ENCODE data around the gene TTC12.

DNA sequence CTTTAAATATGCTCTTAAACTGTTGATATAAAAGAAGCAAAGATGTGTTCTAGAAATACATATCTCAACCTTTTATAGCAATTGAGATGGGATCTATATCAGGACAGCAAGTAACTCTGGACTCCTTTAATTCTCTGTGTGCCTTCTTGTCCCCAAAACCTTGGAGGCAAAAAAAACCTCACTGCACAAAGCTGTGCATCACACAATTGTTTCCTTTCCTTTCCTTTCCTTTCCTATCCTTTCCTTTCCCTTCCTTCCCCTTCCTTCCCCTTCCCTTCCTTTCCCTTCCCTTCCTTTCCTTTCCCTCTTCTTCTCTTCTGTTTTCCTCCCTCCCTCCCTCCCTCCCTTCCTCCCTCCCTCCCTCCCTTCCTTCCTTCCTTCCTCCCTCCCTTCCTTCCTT lies 9.5 kb upstream of the TTC12 start:
- no peak for TF ChIP-seq POLR2A (IDR thresholded peaks at IDR 0.05; ENCODE audit: low read depth, low read length)
- no peak for TF ChIP-seq POLR2AphosphoS5 (IDR thresholded peaks at IDR 0.05; ENCODE audit: low read depth, low read length)
- TF ChIP-seq TAF1 (IDR thresholded peaks at IDR 0.05; ENCODE audit: borderline replicate concordance, low read depth, low read length) = no peak

Data from GM12892 (cell line).